Esophagus squamous epithelium (tissue), 5 donors: ENCODE measurements around the gene EXOC3L4. TPM values are rescaled to one million over a fixed set of nuclear protein-coding genes. Genes with fewer than 3 reads are reported as not detected.
A peak's percentile ranks its signal among the peaks of the same experiment; 100 is the strongest.

Experiments used
- DNase-seq: peaks from one replicate; lab custom pipeline; 2025; lab: John Stamatoyannopoulos, UW
- H3K27ac ChIP-seq, 4 donors: fragments of 200-600 bp; sonication (generic); one replicate each; pipeline ENCODE4 v1.5.1; 2016 to 2019; ENCODE audit warnings: mild to moderate bottlenecking in 1 of 4
- H3K27me3 ChIP-seq, 4 donors: fragments of 200-600 bp; sonication (generic); 1 replicate in 3 of 4; 2 replicates in 1 of 4; pipeline versions ENCODE4 v1.5.1 to v1.6.0; 2017 to 2021; ENCODE audit warnings: antibody characterized with exemption in 1 of 4
- H3K36me3 ChIP-seq, 3 donors: fragments of 200-600 bp; sonication (generic); one replicate each; pipeline ENCODE4 v1.5.1; 2016 to 2019
- H3K4me1 ChIP-seq, 3 donors: fragments of 200-600 bp; sonication (generic); one replicate each; pipeline ENCODE4 v1.5.1; 2017 to 2019
- H3K4me3 ChIP-seq, 4 donors: fragments of 200-600 bp; sonication (generic); 1 replicate in 3 of 4; 2 replicates in 1 of 4; pipeline ENCODE4 v1.5.1; 2016 to 2019; ENCODE audit warnings: mild to moderate bottlenecking in 2 of 4, moderate library complexity in 1 of 4
- H3K9me3 ChIP-seq, 3 donors: fragments of 200-600 bp; sonication (generic); one replicate each; pipeline ENCODE4 v1.5.1; 2016 to 2019
- CTCF ChIP-seq, 6 experiments: fragments of 450-650 bp in 4 of 6; fragments of 200-600 bp in 2 of 6; sonication (generic) in 2 of 6; IDR thresholded peaks; one replicate each; pipeline ENCODE4 v1.5.1; 2016 to 2019; ENCODE audit warnings: antibody characterized with exemption in 6 of 6, mild to moderate bottlenecking in 4 of 6, moderate library complexity in 4 of 6
- POLR2A ChIP-seq, 4 donors: fragments of 450-650 bp; IDR thresholded peaks; one replicate each; pipeline ENCODE4 v1.6.1; 2017; ENCODE audit warnings: antibody characterized with exemption in 4 of 4, mild to moderate bottlenecking in 4 of 4, moderate library complexity in 3 of 4
- WGBS, 2 donors: methylation state at CpG; one replicate each; pipeline ENCODE4 v1.1.5; 2018; 5-methylcytosine and 5-hydroxymethylcytosine counted together
- intact Hi-C: fragments of 100-400 bp; cut with DNase I; formaldehyde crosslinking; loops from one replicate; pipeline ENCODE4 v1.15.0; 2022
- total RNA-seq, 4 donors: library from RNA; depleted of rRNA; stranded (reverse); fragments of >200 nt; gene quantifications; one replicate each; pipeline ENCODE4 v1.1.0, GENCODE V29; 2016
- donor health status: DM: yes; HTN: yes; CAD: no.

EXOC3L4 gene
- total RNA-seq, 4 donors from 2014 or later, result 1.00 TPM; not detected in 3

GRCh38 chr14:103139132-103140025 lies 44.9 kb downstream of the EXOC3L4 start:
- no peaks in the 10 kb centered on the region for H3K9me3 ChIP-seq
- DNase-seq, result no peak
- peak overlapping the region; percentile 71 to 91 (median 88) for H3K27ac ChIP-seq
- H3K4me1 ChIP-seq, result peaks cover 33 to 65% (median 35%) of the 10 kb centered on the region in 3 donors
- intact Hi-C loops, result no loop called here
- TF ChIP-seq CTCF (IDR thresholded peaks at IDR 0.05) (no peak), POLR2A (IDR thresholded peaks at IDR 0.05) (no peak)
- WGBS, 2 donors, result 75 to 79% methylated on average over 19 to 23 of the region's 29 CpGs
- H3K27me3 ChIP-seq, result peaks cover 0 to 36% (median 0%) of the 10 kb centered on the region in 4 donors
- peak overlapping the region; percentile 11 to 33 (median 28) for H3K4me3 ChIP-seq
- H3K36me3 ChIP-seq, result peaks cover 0 to 20% (median 0%) of the 10 kb centered on the region in 3 donors

- WGBS, 2 donors, result 38 to 42% methylated on average over 7 to 12 of the region's 12 CpGs
- peaks cover 33 to 58% (median 35%) of the 10 kb centered on the region in 3 donors for H3K4me1 ChIP-seq
- H3K27ac ChIP-seq, result peak overlapping the region in 1 of 4 donors; percentile 91
- H3K36me3 ChIP-seq, result peaks cover 0 to 9% (median 0%) of the 10 kb centered on the region in 3 donors
- peaks cover 0 to 36% (median 0%) of the 10 kb centered on the region in 4 donors for H3K27me3 ChIP-seq
- H3K4me3 ChIP-seq, result peak overlapping the region in 1 of 4 donors; percentile 20
- no peaks in the 10 kb centered on the region for H3K9me3 ChIP-seq
- intact Hi-C loops, result no loop called here
- no peak for TF ChIP-seq POLR2A (IDR thresholded peaks at IDR 0.05)
- no peak for DNase-seq
These were observed 46.0 kb downstream of the EXOC3L4 start for GRCh38 chr14:103140316-103141109.

DNA sequence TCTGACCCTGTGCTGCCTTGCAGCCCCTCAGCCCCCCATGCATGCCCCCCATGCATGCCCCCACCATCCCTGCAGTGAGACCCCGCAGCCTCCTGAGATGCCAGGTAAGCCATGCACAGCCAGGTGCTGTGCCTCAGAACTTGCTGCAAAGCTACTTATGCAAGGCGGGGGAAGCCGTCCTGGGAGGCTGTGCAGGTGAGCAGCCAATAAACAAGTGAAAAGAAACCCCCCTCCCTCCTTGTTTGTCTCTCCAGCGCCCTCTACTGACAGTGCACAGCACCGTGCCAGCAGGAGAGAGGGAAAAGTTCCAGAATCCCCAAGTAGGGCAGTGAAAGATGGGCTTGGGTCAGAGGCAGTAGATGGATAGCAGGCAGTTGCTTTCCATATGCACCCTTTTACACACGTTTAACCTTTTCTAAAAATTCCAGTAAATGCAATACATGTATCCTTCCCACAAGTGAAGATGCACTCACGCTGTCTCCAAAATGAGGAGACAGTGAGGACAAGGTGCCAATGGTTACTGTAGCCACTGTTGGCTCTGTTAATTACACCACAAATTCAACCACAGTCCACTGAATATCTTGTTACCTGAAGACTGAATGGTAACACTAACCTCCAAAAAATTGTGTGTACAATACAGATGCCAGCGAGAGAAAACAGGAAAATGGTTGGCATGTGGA lies 46.7 kb downstream of the EXOC3L4 start:
- DNase-seq, result no peak
- Histone ChIP-seq H3K27ac (no peak overlapping the region), H3K4me3 (peak overlapping the region in 1 of 4 donors; percentile 20), H3K4me1 (peaks cover 27 to 51% (median 33%) of the 10 kb centered on the region in 3 donors), H3K27me3 (peaks cover 0 to 38% (median 0%) of the 10 kb centered on the region in 4 donors), H3K9me3 (no peaks in the 10 kb centered on the region), H3K36me3 (peaks cover 0 to 1% (median 0%) of the 10 kb centered on the region in 3 donors)
- TF ChIP-seq CTCF (IDR thresholded peaks at IDR 0.05) (peak; percentile 16 to 73 (median 64)), POLR2A (IDR thresholded peaks at IDR 0.05) (no peak)
- intact Hi-C loops, result no loop called here
- WGBS, 2 donors, result 21 to 43% methylated on average over 5 to 8 of the region's 8 CpGs

GRCh38 chr14:103142026-103142425 lies 47.5 kb downstream of the EXOC3L4 start:
- H3K9me3 ChIP-seq, result no peaks in the 10 kb centered on the region
- H3K4me1 ChIP-seq, result peaks cover 25 to 43% (median 27%) of the 10 kb centered on the region in 3 donors
- WGBS, 2 donors, result 75 to 87% methylated on average over 2 to 4 of the region's 4 CpGs
- peaks cover 0 to 46% (median 0%) of the 10 kb centered on the region in 4 donors for H3K27me3 ChIP-seq
- no peaks in the 10 kb centered on the region for H3K36me3 ChIP-seq
- no peak overlapping the region for H3K27ac ChIP-seq
- H3K4me3 ChIP-seq, result no peak overlapping the region
- no peak for DNase-seq
- TF ChIP-seq CTCF (IDR thresholded peaks at IDR 0.05) (no peak), POLR2A (IDR thresholded peaks at IDR 0.05) (no peak)
- intact Hi-C loops, result no loop called here

DNA sequence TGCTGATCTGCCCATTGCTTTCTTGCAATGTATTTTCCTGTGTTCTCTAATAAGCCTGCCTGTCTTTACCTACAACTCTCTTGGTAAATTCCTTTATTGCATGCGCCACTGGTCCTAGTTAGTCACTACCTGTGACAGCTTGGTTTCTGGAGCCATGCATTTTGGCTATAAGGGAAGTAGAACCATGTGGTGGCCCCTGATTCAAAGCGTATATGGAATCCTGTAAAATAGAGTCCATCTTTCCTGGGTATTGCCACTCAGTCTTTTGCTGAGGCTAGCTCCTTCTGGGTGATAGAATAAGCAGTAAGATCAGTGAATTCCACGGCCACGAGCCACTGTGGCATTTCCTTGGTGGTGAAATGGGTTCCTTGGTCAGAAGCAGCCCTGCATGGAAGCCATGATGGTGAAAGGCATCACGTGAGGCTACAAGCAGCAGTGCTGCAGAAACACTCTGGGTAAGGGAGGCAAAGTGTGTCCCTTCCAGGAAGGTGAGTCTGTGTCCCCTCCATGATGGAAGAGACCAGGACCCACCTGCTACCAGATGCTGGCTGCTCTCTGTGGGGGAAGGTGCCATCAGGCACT lies 48.3 kb downstream of the EXOC3L4 start:
- H3K4me1 ChIP-seq, result peaks cover 17 to 35% (median 20%) of the 10 kb centered on the region in 3 donors
- no peaks in the 10 kb centered on the region for H3K9me3 ChIP-seq
- intact Hi-C loops, result no loop called here
- no peak overlapping the region for H3K27ac ChIP-seq
- no peak for DNase-seq
- no peak for TF ChIP-seq CTCF (IDR thresholded peaks at IDR 0.05)
- no peak for TF ChIP-seq POLR2A (IDR thresholded peaks at IDR 0.05)
- peaks cover 0 to 48% (median 0%) of the 10 kb centered on the region in 4 donors for H3K27me3 ChIP-seq
- no peaks in the 10 kb centered on the region for H3K36me3 ChIP-seq
- 62 to 85% methylated on average over 4 of the region's 5 CpGs for WGBS, 2 donors
- H3K4me3 ChIP-seq, result no peak overlapping the region
